Neural crest cell (in vitro differentiated cells): ENCODE measurements around the gene ZSCAN23. TPM values are rescaled to one million over a fixed set of nuclear protein-coding genes. Genes with fewer than 3 reads are reported as not detected.
A peak's percentile ranks its signal among the peaks of the same experiment; 100 is the strongest.
"Not testable (repeated sequence)": the region's sequence is repeated elsewhere in the genome, so short reads cannot be mapped to it uniquely, and the experiment has no call there.

Source experiments
- DNase-seq: peaks from one replicate; pipeline ENCODE4 v3.0.0; 2021; ENCODE audit warnings: low read depth, mixed read lengths, low spot score
- H3K27ac Mint-ChIP-seq: one replicate; pipeline ENCODE4 v1.8.0; 2021; ENCODE audit warnings: mild to moderate bottlenecking, mixed read lengths; ENCODE audit not compliant: unreplicated experiment
- H3K27me3 Mint-ChIP-seq: 2 replicates; pipeline ENCODE4 v1.8.0; 2021; ENCODE audit warnings: low read depth, mild to moderate bottlenecking, mixed read lengths
- H3K36me3 Mint-ChIP-seq: 2 replicates; pipeline ENCODE4 v1.8.0; 2021; ENCODE audit warnings: low read depth, mild to moderate bottlenecking, mixed read lengths
- H3K4me1 Mint-ChIP-seq: 2 replicates; pipeline ENCODE4 v1.8.0; 2021; ENCODE audit warnings: mixed read lengths
- H3K4me3 Mint-ChIP-seq: one replicate; pipeline ENCODE4 v1.8.0; 2021; ENCODE audit warnings: mild to moderate bottlenecking, mixed read lengths
- H3K9me3 Mint-ChIP-seq: 2 replicates; pipeline ENCODE4 v1.8.0; 2021; ENCODE audit warnings: mixed read lengths
- total RNA-seq: library from RNA; stranded (reverse); gene quantifications from 2 replicates; pipeline ENCODE4 v1.2.1, GENCODE V29; 2021
- TF ChIP-seq, protein P1 (sequence below): fragments of 200-600 bp; sonication (generic); conservative IDR thresholded peaks from 2 replicates; pipeline ENCODE4 v1.5.0; 2021; ENCODE audit warnings: antibody characterized with exemption, mild to moderate bottlenecking

The ZSCAN23 gene
- total RNA-seq, 1 donor from 2014 or later, result 12.5 TPM

- peaks cover 2% of the 10 kb centered on the region for H3K9me3 Mint-ChIP-seq
- peak; percentile 48 for DNase-seq
- no peaks in the 10 kb centered on the region for H3K36me3 Mint-ChIP-seq
- H3K27me3 Mint-ChIP-seq, result peaks cover 50% of the 10 kb centered on the region
- TF ChIP-seq, protein P1, sequence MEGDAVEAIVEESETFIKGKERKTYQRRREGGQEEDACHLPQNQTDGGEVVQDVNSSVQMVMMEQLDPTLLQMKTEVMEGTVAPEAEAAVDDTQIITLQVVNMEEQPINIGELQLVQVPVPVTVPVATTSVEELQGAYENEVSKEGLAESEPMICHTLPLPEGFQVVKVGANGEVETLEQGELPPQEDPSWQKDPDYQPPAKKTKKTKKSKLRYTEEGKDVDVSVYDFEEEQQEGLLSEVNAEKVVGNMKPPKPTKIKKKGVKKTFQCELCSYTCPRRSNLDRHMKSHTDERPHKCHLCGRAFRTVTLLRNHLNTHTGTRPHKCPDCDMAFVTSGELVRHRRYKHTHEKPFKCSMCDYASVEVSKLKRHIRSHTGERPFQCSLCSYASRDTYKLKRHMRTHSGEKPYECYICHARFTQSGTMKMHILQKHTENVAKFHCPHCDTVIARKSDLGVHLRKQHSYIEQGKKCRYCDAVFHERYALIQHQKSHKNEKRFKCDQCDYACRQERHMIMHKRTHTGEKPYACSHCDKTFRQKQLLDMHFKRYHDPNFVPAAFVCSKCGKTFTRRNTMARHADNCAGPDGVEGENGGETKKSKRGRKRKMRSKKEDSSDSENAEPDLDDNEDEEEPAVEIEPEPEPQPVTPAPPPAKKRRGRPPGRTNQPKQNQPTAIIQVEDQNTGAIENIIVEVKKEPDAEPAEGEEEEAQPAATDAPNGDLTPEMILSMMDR, result no peak
- H3K27ac Mint-ChIP-seq, result no peak overlapping the region
- H3K4me3 Mint-ChIP-seq, result peak overlapping the region; percentile 88
- H3K4me1 Mint-ChIP-seq, result peaks cover 5% of the 10 kb centered on the region
These were observed 31.3 kb upstream of the ZSCAN23 start for GRCh38 chr6:28474441-28475219.

GRCh38 chr6:28469153-28469745 is 26.0 kb upstream of the ZSCAN23 start:
- not testable (repeated sequence) for H3K4me3 Mint-ChIP-seq, H3K36me3 Mint-ChIP-seq, H3K9me3 Mint-ChIP-seq, H3K27ac Mint-ChIP-seq, DNase-seq, H3K4me1 Mint-ChIP-seq
- H3K27me3 Mint-ChIP-seq, result peaks cover 34% of the 10 kb centered on the region

DNA sequence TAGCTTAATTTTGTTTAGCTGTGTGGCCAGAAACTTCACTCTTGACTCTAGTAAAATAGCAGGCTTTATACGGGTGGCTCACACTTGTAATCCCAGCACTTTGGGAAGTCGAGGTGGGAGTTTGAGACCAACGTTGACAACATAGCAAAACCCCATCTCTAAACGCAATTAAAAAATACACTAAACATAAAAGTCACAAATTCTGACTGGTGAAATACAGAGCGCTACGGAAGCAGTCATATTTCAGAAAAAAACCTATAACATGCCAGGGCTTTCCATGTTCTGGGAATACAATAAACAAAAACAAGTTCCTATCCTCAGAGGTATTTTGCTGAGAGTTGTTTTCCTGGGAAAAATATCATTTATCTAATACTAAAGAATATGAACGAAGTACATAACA is 24.8 kb upstream of the ZSCAN23 start:
- Mint-ChIP-seq H3K36me3 (no peaks in the 10 kb centered on the region), H3K9me3 (peaks cover 8% of the 10 kb centered on the region), H3K27ac (no peak overlapping the region), H3K4me1 (no peaks in the 10 kb centered on the region), H3K27me3 (peaks cover 42% of the 10 kb centered on the region), H3K4me3 (no peak overlapping the region)
- no peak for DNase-seq
- TF ChIP-seq, protein P1, result no peak

GRCh38 chr6:28462401-28462800 is 19.1 kb upstream of the ZSCAN23 start:
- Mint-ChIP-seq H3K9me3 (no peaks in the 10 kb centered on the region), H3K27me3 (peaks cover 83% of the 10 kb centered on the region), H3K36me3 (no peaks in the 10 kb centered on the region), H3K4me3 (no peak overlapping the region), H3K27ac (no peak overlapping the region), H3K4me1 (no peaks in the 10 kb centered on the region)
- TF ChIP-seq, protein P1, result no peak
- DNase-seq, result no peak

GRCh38 chr6:28458568-28458967 is 15.3 kb upstream of the ZSCAN23 start:
- TF ChIP-seq, protein P1, result no peak
- no peaks in the 10 kb centered on the region for H3K4me1 Mint-ChIP-seq
- no peak overlapping the region for H3K4me3 Mint-ChIP-seq
- DNase-seq, result no peak
- no peaks in the 10 kb centered on the region for H3K36me3 Mint-ChIP-seq
- no peak overlapping the region for H3K27ac Mint-ChIP-seq
- H3K27me3 Mint-ChIP-seq, result peaks cover 75% of the 10 kb centered on the region
- H3K9me3 Mint-ChIP-seq, result no peaks in the 10 kb centered on the region

- DNase-seq, result no peak
- H3K4me3 Mint-ChIP-seq, result no peak overlapping the region
These were observed 5.8 kb upstream of the ZSCAN23 start for GRCh38 chr6:28449056-28449455.

GRCh38 chr6:28447512-28447906 is 4.2 kb upstream of the ZSCAN23 start:
- H3K4me1 Mint-ChIP-seq, result peaks cover 24% of the 10 kb centered on the region
- H3K4me3 Mint-ChIP-seq, result peak overlapping the region; percentile 93
- not testable (repeated sequence) for DNase-seq, H3K27ac Mint-ChIP-seq, H3K27me3 Mint-ChIP-seq, H3K36me3 Mint-ChIP-seq, H3K9me3 Mint-ChIP-seq

More at GRCh38 chr6:28449056-28449455, 5.8 kb upstream of the ZSCAN23 start:
- Mint-ChIP-seq H3K4me1 (peaks cover 12% of the 10 kb centered on the region), H3K9me3 (peaks cover 3% of the 10 kb centered on the region), H3K27me3 (peaks cover 8% of the 10 kb centered on the region), H3K27ac (no peak overlapping the region), H3K36me3 (no peaks in the 10 kb centered on the region)
- TF ChIP-seq, protein P1, result no peak
